HK-2 (cell line): ENCODE data around the gene LCE2A.
A peak's percentile ranks its signal among the peaks of the same experiment; 100 is the strongest.
"Not testable (repeated sequence)": the region's sequence is repeated elsewhere in the genome, so short reads cannot be mapped to it uniquely, and the experiment has no call there.

Source experiments
- DNase-seq: peaks from one replicate; pipeline ENCODE4 v3.0.0-alpha.2; 2018; ENCODE audit not compliant: unreplicated experiment

The LCE2A gene

GRCh38 chr1:152697701-152698600 is at the start of gene LCE2A:
LCE2A (plus strand) TSS chr1:152698345; CDS start chr1:152698902, 557 bp downstream.
- no peak for DNase-seq

GRCh38 chr1:152654110-152654509 is 44.0 kb upstream of the LCE2A start:
- DNase-seq, result peak; percentile 52

- DNase-seq, result no peak
Observed at GRCh38 chr1:152656459-152656858, 41.7 kb upstream of the LCE2A start.

GRCh38 chr1:152657677-152658076 is 40.5 kb upstream of the LCE2A start:
- DNase-seq, result no peak

GRCh38 chr1:152658649-152659048 is 39.5 kb upstream of the LCE2A start:
- no peak for DNase-seq

- DNase-seq, result no peak
Observed at GRCh38 chr1:152663098-152663497, 35.0 kb upstream of the LCE2A start, which contains the start of gene LCE2D. LCE2D (plus strand) TSS chr1:152663380; CDS start chr1:152664106, 726 bp downstream.

- not testable (repeated sequence) for DNase-seq
Observed at GRCh38 chr1:152666171-152666570, 32.0 kb upstream of the LCE2A start.

GRCh38 chr1:152667648-152668047 is 30.5 kb upstream of the LCE2A start:
- no peak for DNase-seq

GRCh38 chr1:152673016-152673415 is 25.1 kb upstream of the LCE2A start:
- DNase-seq, result no peak

- DNase-seq, result not testable (repeated sequence)
Observed at GRCh38 chr1:152674983-152675382, 23.2 kb upstream of the LCE2A start, which contains the start of gene LCE2C. LCE2C (plus strand) TSS chr1:152675279; CDS start chr1:152676016, 737 bp downstream.

GRCh38 chr1:152679459-152679858 is 18.7 kb upstream of the LCE2A start:
- DNase-seq, result no peak

- DNase-seq, result no peak
Observed at GRCh38 chr1:152681616-152682015, 16.5 kb upstream of the LCE2A start.

- DNase-seq, result no peak
Observed at GRCh38 chr1:152683846-152684245, 14.3 kb upstream of the LCE2A start.

GRCh38 chr1:152685823-152686222 is 12.3 kb upstream of the LCE2A start, which contains the start of gene LCE2B:
LCE2B (plus strand) TSS chr1:152686123; CDS start chr1:152686844, 721 bp downstream.
- not testable (repeated sequence) for DNase-seq

GRCh38 chr1:152699746-152700145 is 1.6 kb downstream of the LCE2A start:
- DNase-seq, result no peak

- DNase-seq, result no peak
Observed at GRCh38 chr1:152707860-152708259, 9.7 kb downstream of the LCE2A start, which contains the start of gene LCE4A. LCE4A (plus strand) TSS chr1:152708160; CDS start chr1:152709076, 916 bp downstream.

- no peak for DNase-seq
Observed at GRCh38 chr1:152718238-152718637, 20.1 kb downstream of the LCE2A start.

- no peak for DNase-seq
Observed at GRCh38 chr1:152725261-152725660, 27.1 kb downstream of the LCE2A start.

- no peak for DNase-seq
Observed at GRCh38 chr1:152728986-152729385, 30.8 kb downstream of the LCE2A start.

- no peak for DNase-seq
Observed at GRCh38 chr1:152735648-152736047, 37.5 kb downstream of the LCE2A start.

GRCh38 chr1:152737997-152738396 is 39.9 kb downstream of the LCE2A start:
- DNase-seq, result no peak

GRCh38 chr1:152739841-152740240 is 41.7 kb downstream of the LCE2A start:
- DNase-seq, result no peak

- no peak for DNase-seq
Observed at GRCh38 chr1:152741656-152742055, 43.5 kb downstream of the LCE2A start.
